GM06990 (cell line): ENCODE data around the gene CADPS2.

Experiments
- DNase-seq: peaks from one replicate; pipeline ENCODE4 v3.0.0-alpha.2; 2011; ENCODE audit not compliant: insufficient read length; ENCODE audit errors: extremely low read depth
- H3K27me3 ChIP-seq: replicated peaks from 2 replicates; pipeline ENCODE4 v1.6.0; 2011; ENCODE audit warnings: low read length; ENCODE audit not compliant: control insufficient read depth, insufficient read depth
- H3K36me3 ChIP-seq: 2 replicates; pipeline ENCODE4 v1.5.1; 2011; ENCODE audit warnings: low read length; ENCODE audit not compliant: control insufficient read depth, insufficient read depth
- H3K4me3 ChIP-seq: replicated peaks from 2 replicates; pipeline ENCODE4 v1.5.1; 2011; ENCODE audit warnings: low read depth, mild to moderate bottlenecking, control low read depth, low read length
- TF ChIP-seq, protein P1 (sequence below): IDR thresholded peaks from 2 replicates; pipeline ENCODE4 v1.5.1; 2011; ENCODE audit warnings: low read length, control low read depth, mild to moderate bottlenecking, inconsistent platforms; ENCODE audit not compliant: insufficient read depth, poor library complexity, severe bottlenecking

CADPS2 gene

DNA sequence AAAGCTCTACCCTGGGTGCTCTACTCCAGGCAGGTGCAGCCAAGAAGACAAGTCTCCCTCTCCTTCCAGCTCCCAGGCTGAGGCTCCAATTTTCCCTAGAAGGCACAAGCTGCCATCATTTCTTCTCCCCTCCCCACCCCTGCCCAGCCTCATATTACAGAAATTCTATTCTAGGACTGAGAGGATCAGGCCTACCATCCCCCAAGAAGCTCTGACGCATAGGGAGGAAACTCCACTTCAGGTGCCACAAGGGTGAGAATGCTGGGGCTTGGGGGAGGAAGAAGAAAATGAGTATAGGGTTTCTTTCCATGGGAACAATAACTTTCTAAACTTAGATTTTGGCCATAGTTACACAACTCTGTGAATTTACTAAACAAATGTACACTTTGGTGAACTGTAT lies 617.0 kb downstream of the CADPS2 start:
- no peak overlapping the region for H3K4me3 ChIP-seq
- DNase-seq, result no peak
- H3K27me3 ChIP-seq, result no peaks in the 10 kb centered on the region
- H3K36me3 ChIP-seq, result no peaks in the 10 kb centered on the region
- TF ChIP-seq, protein P1, sequence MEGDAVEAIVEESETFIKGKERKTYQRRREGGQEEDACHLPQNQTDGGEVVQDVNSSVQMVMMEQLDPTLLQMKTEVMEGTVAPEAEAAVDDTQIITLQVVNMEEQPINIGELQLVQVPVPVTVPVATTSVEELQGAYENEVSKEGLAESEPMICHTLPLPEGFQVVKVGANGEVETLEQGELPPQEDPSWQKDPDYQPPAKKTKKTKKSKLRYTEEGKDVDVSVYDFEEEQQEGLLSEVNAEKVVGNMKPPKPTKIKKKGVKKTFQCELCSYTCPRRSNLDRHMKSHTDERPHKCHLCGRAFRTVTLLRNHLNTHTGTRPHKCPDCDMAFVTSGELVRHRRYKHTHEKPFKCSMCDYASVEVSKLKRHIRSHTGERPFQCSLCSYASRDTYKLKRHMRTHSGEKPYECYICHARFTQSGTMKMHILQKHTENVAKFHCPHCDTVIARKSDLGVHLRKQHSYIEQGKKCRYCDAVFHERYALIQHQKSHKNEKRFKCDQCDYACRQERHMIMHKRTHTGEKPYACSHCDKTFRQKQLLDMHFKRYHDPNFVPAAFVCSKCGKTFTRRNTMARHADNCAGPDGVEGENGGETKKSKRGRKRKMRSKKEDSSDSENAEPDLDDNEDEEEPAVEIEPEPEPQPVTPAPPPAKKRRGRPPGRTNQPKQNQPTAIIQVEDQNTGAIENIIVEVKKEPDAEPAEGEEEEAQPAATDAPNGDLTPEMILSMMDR, result no peak
